Chondrocyte (in vitro differentiated cells): ENCODE measurements around the gene SPPL2C. TPM values are rescaled to one million over a fixed set of nuclear protein-coding genes. Genes with fewer than 3 reads are reported as not detected.

Source experiments
- DNase-seq: peaks from one replicate; pipeline ENCODE4 v3.0.0; 2021; ENCODE audit warnings: mixed read lengths, low spot score
- H3K27ac Mint-ChIP-seq: one replicate; pipeline ENCODE4 v1.8.0; 2021; ENCODE audit warnings: mild to moderate bottlenecking, moderate library complexity, mixed read lengths; ENCODE audit not compliant: unreplicated experiment
- H3K27me3 Mint-ChIP-seq: 2 replicates; pipeline ENCODE4 v1.8.0; 2021; ENCODE audit warnings: low read depth, mixed read lengths
- H3K36me3 Mint-ChIP-seq: 2 replicates; pipeline ENCODE4 v1.8.0; 2021; ENCODE audit warnings: low read depth, mixed read lengths
- H3K4me1 Mint-ChIP-seq: 2 replicates; pipeline ENCODE4 v1.8.0; 2021; ENCODE audit warnings: low read depth, mild to moderate bottlenecking, mixed read lengths
- H3K4me3 Mint-ChIP-seq: one replicate; pipeline ENCODE4 v1.8.0; 2021; ENCODE audit warnings: mild to moderate bottlenecking, moderate library complexity, mixed read lengths; ENCODE audit not compliant: unreplicated experiment
- H3K9me3 Mint-ChIP-seq: 2 replicates; pipeline ENCODE4 v1.8.0; 2021; ENCODE audit warnings: low read depth, mixed read lengths
- total RNA-seq: library from RNA; stranded (reverse); gene quantifications from 3 replicates; pipeline ENCODE4 v1.2.1, GENCODE V29; 2021
- TF ChIP-seq, protein P1 (sequence below): fragments of 200-600 bp; sonication (generic); IDR thresholded peaks from 2 replicates; pipeline ENCODE4 v1.5.0; 2021; ENCODE audit warnings: antibody characterized with exemption, mild to moderate bottlenecking, moderate library complexity

The SPPL2C gene
- total RNA-seq, 1 donor from 2014 or later, result not detected

DNA sequence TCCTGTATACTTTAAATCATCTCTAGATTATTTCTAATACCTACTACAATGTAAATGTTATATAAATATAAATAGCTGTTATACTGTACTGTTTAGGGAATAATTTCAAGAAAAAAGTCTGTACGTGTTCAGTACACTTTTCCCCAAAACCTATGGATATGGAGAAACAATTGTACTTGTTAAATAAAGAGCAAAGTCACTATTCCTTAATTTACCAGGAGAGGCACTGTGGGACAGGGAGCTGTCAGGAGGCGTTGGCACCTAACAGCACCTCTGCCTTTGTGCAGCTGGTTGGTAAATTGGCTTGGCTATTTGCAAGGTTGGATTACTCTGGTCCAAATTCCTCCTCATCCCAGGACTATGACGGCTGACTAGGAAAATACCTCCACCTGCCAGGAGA is 32.6 kb upstream of the SPPL2C start:
- Mint-ChIP-seq H3K9me3 (peaks cover 3% of the 10 kb centered on the region), H3K27ac (no peak overlapping the region), H3K4me3 (no peak overlapping the region), H3K4me1 (no peaks in the 10 kb centered on the region), H3K36me3 (no peaks in the 10 kb centered on the region), H3K27me3 (peaks cover 26% of the 10 kb centered on the region)
- no peak for DNase-seq
- TF ChIP-seq, protein P1, sequence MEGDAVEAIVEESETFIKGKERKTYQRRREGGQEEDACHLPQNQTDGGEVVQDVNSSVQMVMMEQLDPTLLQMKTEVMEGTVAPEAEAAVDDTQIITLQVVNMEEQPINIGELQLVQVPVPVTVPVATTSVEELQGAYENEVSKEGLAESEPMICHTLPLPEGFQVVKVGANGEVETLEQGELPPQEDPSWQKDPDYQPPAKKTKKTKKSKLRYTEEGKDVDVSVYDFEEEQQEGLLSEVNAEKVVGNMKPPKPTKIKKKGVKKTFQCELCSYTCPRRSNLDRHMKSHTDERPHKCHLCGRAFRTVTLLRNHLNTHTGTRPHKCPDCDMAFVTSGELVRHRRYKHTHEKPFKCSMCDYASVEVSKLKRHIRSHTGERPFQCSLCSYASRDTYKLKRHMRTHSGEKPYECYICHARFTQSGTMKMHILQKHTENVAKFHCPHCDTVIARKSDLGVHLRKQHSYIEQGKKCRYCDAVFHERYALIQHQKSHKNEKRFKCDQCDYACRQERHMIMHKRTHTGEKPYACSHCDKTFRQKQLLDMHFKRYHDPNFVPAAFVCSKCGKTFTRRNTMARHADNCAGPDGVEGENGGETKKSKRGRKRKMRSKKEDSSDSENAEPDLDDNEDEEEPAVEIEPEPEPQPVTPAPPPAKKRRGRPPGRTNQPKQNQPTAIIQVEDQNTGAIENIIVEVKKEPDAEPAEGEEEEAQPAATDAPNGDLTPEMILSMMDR, result peak; percentile 49

DNA sequence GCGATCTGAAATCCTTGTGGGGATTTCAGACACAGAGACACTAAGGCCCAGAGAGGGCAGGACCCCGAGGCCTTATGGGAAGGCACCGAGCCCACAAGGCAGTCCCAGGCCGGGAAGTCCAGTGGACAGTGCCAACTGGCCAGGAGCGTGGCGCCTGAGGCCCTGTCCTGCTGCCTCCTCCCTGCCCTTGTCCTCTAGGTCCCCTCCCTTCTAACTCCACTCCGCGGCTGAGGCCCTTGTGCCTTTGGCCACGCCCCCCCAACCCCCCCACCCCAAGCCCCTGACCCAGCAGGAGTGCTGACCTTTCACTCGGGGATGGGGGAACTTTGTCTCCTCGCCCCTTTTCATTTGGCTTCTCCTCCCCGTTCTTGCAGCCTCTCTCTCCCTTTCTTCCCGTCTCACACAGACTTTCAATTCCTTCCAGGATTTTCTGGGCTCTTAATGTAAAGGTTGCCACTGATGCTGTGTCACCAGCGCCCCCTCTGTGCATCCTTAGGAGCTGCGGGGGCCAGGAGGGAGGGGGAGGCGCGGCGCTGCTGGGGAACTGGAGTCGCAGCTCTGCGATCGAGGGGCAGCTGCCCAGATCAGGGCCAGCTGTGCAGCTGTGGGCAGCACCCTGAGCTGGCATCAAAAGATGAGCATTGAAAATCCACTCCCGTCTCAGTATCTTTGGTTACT is 31.5 kb upstream of the SPPL2C start:
- Mint-ChIP-seq H3K36me3 (no peaks in the 10 kb centered on the region), H3K4me3 (no peak overlapping the region), H3K4me1 (no peaks in the 10 kb centered on the region), H3K9me3 (peaks cover 3% of the 10 kb centered on the region), H3K27me3 (peaks cover 18% of the 10 kb centered on the region), H3K27ac (no peak overlapping the region)
- no peak for DNase-seq
- TF ChIP-seq, protein P1, result peak; percentile 56

DNA sequence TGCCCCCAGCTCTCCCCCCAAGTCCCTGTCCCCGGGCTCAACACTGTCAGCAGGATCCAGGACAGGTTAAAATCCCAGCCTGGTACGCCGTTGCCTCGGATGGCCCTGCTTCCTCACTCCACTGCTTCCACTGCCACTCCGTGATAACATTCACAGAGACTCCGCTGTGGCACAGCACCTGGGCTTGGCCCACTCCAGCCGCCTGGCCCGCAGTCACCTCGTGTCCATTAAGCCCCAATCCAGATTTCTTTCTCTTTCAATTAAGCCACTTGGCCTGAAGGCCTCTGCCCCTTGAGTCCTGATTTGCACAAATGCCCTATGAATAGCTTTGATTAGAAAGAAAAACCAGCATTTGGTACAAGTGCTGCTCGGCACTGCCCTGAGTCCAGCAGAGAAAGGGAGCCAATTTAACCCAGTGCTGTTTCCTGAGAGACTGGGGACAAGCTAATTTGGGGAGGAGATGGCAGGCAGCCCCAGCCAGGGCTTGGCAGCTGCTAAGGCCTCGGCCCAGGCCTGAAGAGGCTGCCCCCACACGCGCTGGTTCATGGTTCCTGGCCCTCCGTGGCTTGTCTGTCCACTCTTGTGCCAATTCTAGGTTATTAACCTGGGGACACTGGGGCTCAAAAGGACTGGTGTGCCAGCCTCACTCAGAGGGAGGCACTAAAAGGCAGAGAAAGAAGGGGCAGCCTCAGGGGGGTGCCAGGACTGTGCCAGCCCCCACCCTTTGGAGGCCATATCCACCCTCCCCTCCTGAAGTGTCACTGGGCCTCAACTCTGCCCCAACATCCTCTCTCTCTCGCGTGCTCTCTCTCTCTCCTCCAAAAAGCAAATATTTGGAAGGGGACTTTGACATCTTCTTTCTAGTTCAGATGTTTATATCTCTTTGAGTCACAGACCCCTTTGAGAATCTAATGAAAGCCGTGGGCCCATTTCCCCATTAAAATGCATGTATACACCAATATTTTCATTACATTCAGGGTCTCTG is 29.8 kb upstream of the SPPL2C start:
- Mint-ChIP-seq H3K4me1 (no peaks in the 10 kb centered on the region), H3K9me3 (peaks cover 3% of the 10 kb centered on the region)

DNA sequence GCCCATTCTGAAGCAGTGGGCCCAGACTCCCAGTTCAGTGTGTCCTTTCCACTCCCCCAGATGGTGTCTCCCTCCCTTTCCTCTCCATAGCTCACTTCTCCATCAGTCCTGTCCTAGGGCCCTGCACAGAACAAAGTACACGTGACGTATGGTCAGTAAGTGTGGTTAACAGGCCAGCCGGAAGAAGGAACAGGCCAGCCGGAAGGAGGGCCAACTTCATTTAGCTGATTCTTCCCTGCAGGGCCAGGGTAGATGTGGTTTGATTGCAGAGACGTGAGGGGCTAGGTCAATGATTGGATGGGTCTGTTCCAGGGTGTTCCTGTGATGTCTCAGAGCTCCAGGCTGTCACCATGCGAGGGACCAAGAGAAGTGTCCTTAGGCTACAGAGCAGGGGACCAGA is 28.9 kb upstream of the SPPL2C start:
- H3K9me3 Mint-ChIP-seq, result peaks cover 3% of the 10 kb centered on the region
- no peaks in the 10 kb centered on the region for H3K4me1 Mint-ChIP-seq
- TF ChIP-seq, protein P1, result no peak
- H3K27ac Mint-ChIP-seq, result no peak overlapping the region
- peaks cover 29% of the 10 kb centered on the region for H3K27me3 Mint-ChIP-seq
- no peaks in the 10 kb centered on the region for H3K36me3 Mint-ChIP-seq
- DNase-seq, result no peak
- no peak overlapping the region for H3K4me3 Mint-ChIP-seq

More for the DNA sequence above, 29.8 kb upstream of the SPPL2C start:
- Mint-ChIP-seq H3K4me3 (no peak overlapping the region), H3K27ac (no peak overlapping the region), H3K36me3 (no peaks in the 10 kb centered on the region), H3K27me3 (peaks cover 25% of the 10 kb centered on the region)
- TF ChIP-seq, protein P1, result no peak
- DNase-seq, result no peak

DNA sequence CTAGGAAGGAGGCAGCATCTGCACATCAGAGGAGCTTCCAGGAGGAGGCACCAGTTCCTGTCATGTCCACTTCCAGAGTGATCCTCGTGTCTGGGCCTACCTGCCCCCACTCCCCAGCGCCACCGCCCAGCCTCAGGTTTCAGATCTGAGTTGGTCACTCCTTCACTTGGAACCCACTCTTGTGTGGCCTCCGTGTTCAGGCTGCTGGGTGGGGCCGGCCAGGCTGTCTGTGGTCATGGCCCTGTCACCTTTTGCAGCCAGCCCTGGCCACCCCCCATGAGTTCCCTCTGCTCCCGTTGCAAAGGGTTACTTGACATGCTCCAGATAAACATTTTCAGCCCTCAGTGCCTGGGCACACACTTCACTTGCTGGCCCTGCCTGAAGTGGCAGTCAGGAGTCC is 26.6 kb upstream of the SPPL2C start:
- Mint-ChIP-seq H3K4me3 (no peak overlapping the region), H3K36me3 (no peaks in the 10 kb centered on the region), H3K9me3 (no peaks in the 10 kb centered on the region), H3K27me3 (peaks cover 35% of the 10 kb centered on the region), H3K4me1 (no peaks in the 10 kb centered on the region), H3K27ac (no peak overlapping the region)
- DNase-seq, result no peak
- TF ChIP-seq, protein P1, result no peak
